GM18526 (cell line): ENCODE measurements around the gene CCER1.

Experiments
- POLR2A ChIP-seq: IDR thresholded peaks from 3 replicates; pipeline ENCODE4 v1.6.1; 2011; ENCODE audit not compliant: insufficient read length; ENCODE audit errors: extremely low read depth

The CCER1 gene

GRCh38 chr12:90974286-90974685, 19.3 kb upstream of the CCER1 start:
- TF ChIP-seq POLR2A = no peak

GRCh38 chr12:90972226-90972625, 17.2 kb upstream of the CCER1 start:
- TF ChIP-seq POLR2A = no peak

- TF ChIP-seq POLR2A = no peak
Measured at GRCh38 chr12:90970911-90971310, 15.9 kb upstream of the CCER1 start.

GRCh38 chr12:90970471-90970870, 15.5 kb upstream of the CCER1 start:
- no peak for TF ChIP-seq POLR2A

GRCh38 chr12:90969851-90970250, 14.9 kb upstream of the CCER1 start:
- TF ChIP-seq POLR2A = no peak

GRCh38 chr12:90969346-90969745, 14.4 kb upstream of the CCER1 start:
- no peak for TF ChIP-seq POLR2A

GRCh38 chr12:90965204-90965603, 10.2 kb upstream of the CCER1 start:
- TF ChIP-seq POLR2A = no peak

- TF ChIP-seq POLR2A = no peak
Measured at GRCh38 chr12:90964616-90965015, 9.6 kb upstream of the CCER1 start.

- no peak for TF ChIP-seq POLR2A
Measured at GRCh38 chr12:90963946-90964345, 9.0 kb upstream of the CCER1 start.

- no peak for TF ChIP-seq POLR2A
Measured at GRCh38 chr12:90961154-90961553, 6.2 kb upstream of the CCER1 start.

GRCh38 chr12:90959538-90960139, 4.7 kb upstream of the CCER1 start:
- no peak for TF ChIP-seq POLR2A

GRCh38 chr12:90959032-90959431, 4.1 kb upstream of the CCER1 start:
- TF ChIP-seq POLR2A = no peak

GRCh38 chr12:90958347-90958746, 3.4 kb upstream of the CCER1 start:
- TF ChIP-seq POLR2A = no peak

GRCh38 chr12:90954428-90954827, 548 bp downstream of the CCER1 start:
- no peak for TF ChIP-seq POLR2A

GRCh38 chr12:90953956-90954421, 987 bp downstream of the CCER1 start:
- no peak for TF ChIP-seq POLR2A

GRCh38 chr12:90951432-90952105, 3.4 kb downstream of the CCER1 start:
- TF ChIP-seq POLR2A = no peak

- no peak for TF ChIP-seq POLR2A
Measured at GRCh38 chr12:90947869-90948268, 7.1 kb downstream of the CCER1 start.

GRCh38 chr12:90945070-90945649, 9.8 kb downstream of the CCER1 start:
- TF ChIP-seq POLR2A = no peak
